Body of pancreas (tissue), 4 donors: ENCODE results near the gene BCO2. TPM values are rescaled to one million over a fixed set of nuclear protein-coding genes. Genes with fewer than 3 reads are reported as not detected.

Experiments
- ATAC-seq: fragments of 150-250 bp; one replicate; pipeline ENCODE4 v1.9.1; 2016
- DNase-seq, 4 donors: peaks; one replicate each; pipeline ENCODE4 v3.0.0-alpha.2; 2019
- H3K27ac ChIP-seq, 4 donors: fragments of 200-600 bp; sonication (generic); 1 replicate in 3 of 4; 2 replicates in 1 of 4; pipeline versions ENCODE4 v1.5.1 to v1.6.1; 2016 to 2019; ENCODE audit warnings: mild to moderate bottlenecking in 1 of 4, mixed read lengths in 1 of 4, moderate library complexity in 1 of 4
- H3K27me3 ChIP-seq, 2 donors: fragments of 200-600 bp; sonication (generic); one replicate each; pipeline ENCODE4 v1.6.0; 2016; ENCODE audit warnings: mild to moderate bottlenecking in 1 of 2
- H3K36me3 ChIP-seq, 2 donors: fragments of 200-600 bp; sonication (generic); replicated peaks in 1 of 2; 2 replicates each; pipeline ENCODE4 v1.5.1; 2016; ENCODE audit warnings: low read depth in 2 of 2; ENCODE audit not compliant: insufficient read depth in 1 of 2
- H3K4me1 ChIP-seq: fragments of 200-600 bp; sonication (generic); one replicate; pipeline ENCODE4 v1.6.0; 2016
- H3K4me3 ChIP-seq, 2 donors: fragments of 200-600 bp; sonication (generic); 1 replicate in 1 of 2; 2 replicates in 1 of 2; pipeline ENCODE4 v1.5.1; 2016 to 2019
- H3K9me3 ChIP-seq, 3 donors: fragments of 200-600 bp; sonication (generic); 1 replicate in 2 of 3; 2 replicates in 1 of 3; pipeline ENCODE4 v1.5.1; 2016
- POLR2A ChIP-seq, 3 donors: fragments of 450-650 bp; IDR thresholded peaks; one replicate each; pipeline ENCODE4 v1.6.1; 2016; ENCODE audit warnings: antibody characterized with exemption in 3 of 3, mild to moderate bottlenecking in 2 of 3
- WGBS, 2 donors: methylation state at CpG; one replicate each; pipeline ENCODE4 v1.1.5; 2017; 5-methylcytosine and 5-hydroxymethylcytosine counted together
- intact Hi-C: fragments of 100-400 bp; cut with DNase I; formaldehyde crosslinking; loops from one replicate; pipeline ENCODE4 v1.15.1; 2023
- total RNA-seq, 2 donors: library from RNA; depleted of rRNA; stranded (reverse); fragments of >200 nt; gene quantifications; one replicate each; pipeline ENCODE4 v1.1.0, GENCODE V29; 2016
- TF ChIP-seq, protein P1 (sequence below), 7 experiments: fragments of 450-650 bp in 4 of 7; fragments of 200-600 bp in 3 of 7; sonication (generic) in 3 of 7; IDR thresholded peaks; one replicate each; pipeline ENCODE4 v1.5.1; 2016 to 2019; ENCODE audit warnings: antibody characterized with exemption in 7 of 7

BCO2 gene
- total RNA-seq, 2 donors from 2014 or later: 3.6 to 4.2 TPM

DNA sequence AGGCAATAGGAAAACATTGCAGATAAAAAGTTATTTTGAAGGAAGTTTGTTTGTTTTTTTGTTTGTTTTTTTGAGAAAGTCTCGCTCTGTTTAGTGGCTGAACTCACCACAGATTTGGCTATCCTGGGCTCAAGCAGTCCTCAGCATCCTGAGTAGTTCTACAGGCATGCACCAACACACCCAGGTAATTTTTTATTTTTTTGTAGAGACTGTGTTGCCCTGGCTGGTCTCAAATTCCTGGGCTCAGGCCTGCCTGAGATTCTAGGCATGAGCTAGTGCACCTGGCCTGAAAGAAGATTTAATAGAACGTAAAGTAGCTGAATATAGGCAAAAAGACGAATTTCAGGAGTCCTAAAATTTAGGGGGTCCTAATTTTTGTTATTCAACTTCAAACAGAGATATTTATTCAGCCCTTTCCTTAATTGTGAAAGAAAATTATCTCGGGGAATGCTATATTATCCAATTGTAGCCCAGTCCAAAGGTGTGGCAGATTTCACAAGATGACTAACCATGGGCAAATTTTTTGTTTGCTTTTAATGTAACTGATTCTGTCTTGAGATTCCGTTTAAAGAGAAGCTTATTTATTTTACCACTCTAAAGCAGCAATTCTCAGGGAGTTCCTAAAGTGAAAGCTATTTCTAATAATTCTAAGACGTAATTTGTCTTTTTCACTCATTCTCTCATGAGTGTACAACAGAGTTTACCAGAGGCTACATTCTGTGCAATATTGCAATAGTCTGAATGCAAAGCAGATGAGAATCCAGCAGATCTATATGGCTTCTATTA, 12.4 kb upstream of the BCO2 start:
- peak overlapping the region in 1 of 2 donors; percentile 18 for H3K4me3 ChIP-seq
- intact Hi-C loops: no loop called here
- H3K9me3 ChIP-seq: no peaks in the 10 kb centered on the region
- H3K36me3 ChIP-seq: no peaks in the 10 kb centered on the region
- no peak for TF ChIP-seq POLR2A (IDR thresholded peaks at IDR 0.05)
- TF ChIP-seq, protein P1, sequence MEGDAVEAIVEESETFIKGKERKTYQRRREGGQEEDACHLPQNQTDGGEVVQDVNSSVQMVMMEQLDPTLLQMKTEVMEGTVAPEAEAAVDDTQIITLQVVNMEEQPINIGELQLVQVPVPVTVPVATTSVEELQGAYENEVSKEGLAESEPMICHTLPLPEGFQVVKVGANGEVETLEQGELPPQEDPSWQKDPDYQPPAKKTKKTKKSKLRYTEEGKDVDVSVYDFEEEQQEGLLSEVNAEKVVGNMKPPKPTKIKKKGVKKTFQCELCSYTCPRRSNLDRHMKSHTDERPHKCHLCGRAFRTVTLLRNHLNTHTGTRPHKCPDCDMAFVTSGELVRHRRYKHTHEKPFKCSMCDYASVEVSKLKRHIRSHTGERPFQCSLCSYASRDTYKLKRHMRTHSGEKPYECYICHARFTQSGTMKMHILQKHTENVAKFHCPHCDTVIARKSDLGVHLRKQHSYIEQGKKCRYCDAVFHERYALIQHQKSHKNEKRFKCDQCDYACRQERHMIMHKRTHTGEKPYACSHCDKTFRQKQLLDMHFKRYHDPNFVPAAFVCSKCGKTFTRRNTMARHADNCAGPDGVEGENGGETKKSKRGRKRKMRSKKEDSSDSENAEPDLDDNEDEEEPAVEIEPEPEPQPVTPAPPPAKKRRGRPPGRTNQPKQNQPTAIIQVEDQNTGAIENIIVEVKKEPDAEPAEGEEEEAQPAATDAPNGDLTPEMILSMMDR (IDR thresholded peaks at IDR 0.05): no peak
- H3K27ac ChIP-seq: peak overlapping the region in 1 of 4 donors; percentile 67
- peak; percentile 16 for ATAC-seq
- 43 to 63% methylated on average over 6 of the region's 6 CpGs for WGBS, 2 donors
- no peaks in the 10 kb centered on the region for H3K27me3 ChIP-seq
- no peaks in the 10 kb centered on the region for H3K4me1 ChIP-seq
- DNase-seq: no peak

- intact Hi-C loops: no loop called here
- peak within 1 kb of the TSS in 3 of 4 donors; percentile 23 to 67 (median 36) for H3K27ac ChIP-seq
- no peaks in the 10 kb centered on the region for H3K4me1 ChIP-seq
- ATAC-seq (peak; percentile 76), DNase-seq (peak; percentile 58 to 84 (median 80))
- H3K4me3 ChIP-seq: peak within 1 kb of the TSS in 1 of 2 donors; percentile 18
- H3K27me3 ChIP-seq: no peaks in the 10 kb centered on the region
- no peaks in the 10 kb centered on the region for H3K9me3 ChIP-seq
- 32 to 64% methylated on average over 12 of the region's 12 CpGs for WGBS, 2 donors
- TF ChIP-seq, protein P1 (IDR thresholded peaks at IDR 0.05): peak in 3 of 7 experiments; percentile 19 to 34 (median 24)
- peak in 2 of 3 donors; percentile 51 to 66 for TF ChIP-seq POLR2A (IDR thresholded peaks at IDR 0.05)
- no peaks in the 10 kb centered on the region for H3K36me3 ChIP-seq
Measured at GRCh38 chr11:112163875-112164685, 11.2 kb upstream of the BCO2 start, which contains the start of gene IL18. IL18 (minus strand) TSS chr11:112164094; CDS start chr11:112155053, 9,041 bp downstream.

DNA sequence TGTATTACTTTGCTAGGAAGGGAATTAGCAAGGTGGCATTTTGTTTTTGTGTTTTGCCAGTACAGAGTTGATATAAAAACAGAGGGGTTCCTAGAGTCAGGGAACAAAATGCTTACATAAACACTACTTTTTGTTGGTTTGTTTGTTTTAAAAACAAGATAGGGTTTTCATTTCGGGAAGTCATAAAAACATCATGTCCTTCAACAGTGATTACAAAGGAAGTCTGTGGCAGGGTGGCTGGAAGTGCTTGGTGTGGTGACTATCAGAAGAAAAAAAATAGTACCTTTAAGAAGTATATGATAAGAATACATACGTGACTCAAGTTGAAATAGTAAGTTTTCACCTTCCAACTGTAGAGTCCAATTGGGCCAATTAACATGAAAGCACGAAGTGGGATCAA, 10.3 kb upstream of the BCO2 start:
- no peak overlapping the region for H3K4me3 ChIP-seq
- no peaks in the 10 kb centered on the region for H3K36me3 ChIP-seq
- intact Hi-C loops: no loop called here
- no peaks in the 10 kb centered on the region for H3K9me3 ChIP-seq
- H3K27ac ChIP-seq: no peak overlapping the region
- H3K4me1 ChIP-seq: no peaks in the 10 kb centered on the region
- ATAC-seq: no peak
- no peak for TF ChIP-seq POLR2A (IDR thresholded peaks at IDR 0.05)
- TF ChIP-seq, protein P1 (IDR thresholded peaks at IDR 0.05): no peak
- 41 to 47% methylated on average over 3 of the region's 3 CpGs for WGBS, 2 donors
- H3K27me3 ChIP-seq: no peaks in the 10 kb centered on the region
- DNase-seq: no peak

- 73 to 79% methylated on average over 8 of the region's 8 CpGs for WGBS, 2 donors
- H3K36me3 ChIP-seq: no peaks in the 10 kb centered on the region
- intact Hi-C loops: no loop called here
- no peak overlapping the region for H3K27ac ChIP-seq
- H3K27me3 ChIP-seq: no peaks in the 10 kb centered on the region
- TF ChIP-seq, protein P1 (IDR thresholded peaks at IDR 0.05): no peak
- no peak for TF ChIP-seq POLR2A (IDR thresholded peaks at IDR 0.05)
- H3K4me3 ChIP-seq: no peak overlapping the region
- ATAC-seq (no peak), DNase-seq (no peak)
- H3K4me1 ChIP-seq: no peaks in the 10 kb centered on the region
- H3K9me3 ChIP-seq: no peaks in the 10 kb centered on the region
Measured at GRCh38 chr11:112166562-112166961, 8.8 kb upstream of the BCO2 start.
